Common myeloid progenitor, CD34-positive (primary cell): ENCODE measurements around the gene NUAK2.

ENCODE experiments used
- CTCF ChIA-PET: fragments of 350-600 bp; sonication (Branson Sonifier 250); formaldehyde crosslinking; loops from one replicate; lab custom pipeline; 2021; ENCODE audit warnings: antibody characterized with exemption; lab: Charles Lee
- POLR2A ChIA-PET: fragments of 350-600 bp; sonication (Branson Sonifier 250); formaldehyde crosslinking; loops from one replicate; lab custom pipeline; 2021; ENCODE audit warnings: antibody characterized with exemption; lab: Charles Lee
- DNase-seq, 3 donors: peaks; one replicate each; pipeline versions ENCODE4 v3.0.0 to v3.0.0-alpha.2; 2013
- H3K27ac ChIP-seq, 2 experiments: 1 replicate in 1 of 2; 2 replicates in 1 of 2; pipeline ENCODE4 v1.7.0; 2013; ENCODE audit warnings: inconsistent platforms in 2 of 2, low read length in 2 of 2, mild to moderate bottlenecking in 2 of 2, low read depth in 1 of 2, moderate library complexity in 1 of 2; ENCODE audit not compliant: severe bottlenecking in 2 of 2, insufficient read depth in 1 of 2, poor library complexity in 1 of 2
- H3K27me3 ChIP-seq, 5 experiments: replicated peaks in 2 of 5; 1 replicate in 3 of 5; 2 replicates in 2 of 5; pipeline versions ENCODE4 v1.6.1 to v1.7.0; 2013; ENCODE audit warnings: low read length in 4 of 5, mild to moderate bottlenecking in 2 of 5, moderate library complexity in 2 of 5, inconsistent platforms in 1 of 5; ENCODE audit not compliant: insufficient read depth in 5 of 5, control insufficient read depth in 4 of 5
- H3K36me3 ChIP-seq, 4 experiments: 1 replicate in 2 of 4; 2 replicates in 2 of 4; pipeline versions ENCODE4 v1.6.1 to v1.7.0; 2013; ENCODE audit warnings: low read length in 3 of 4, control low read depth in 1 of 4, mild to moderate bottlenecking in 1 of 4; ENCODE audit not compliant: control insufficient read depth in 4 of 4, insufficient read depth in 4 of 4
- H3K4me1 ChIP-seq, 4 experiments: 1 replicate in 3 of 4; 2 replicates in 1 of 4; pipeline versions ENCODE4 v1.6.1 to v1.7.1; 2013; ENCODE audit warnings: low read length in 3 of 4, mild to moderate bottlenecking in 3 of 4, control low read depth in 1 of 4, inconsistent platforms in 1 of 4, moderate library complexity in 1 of 4; ENCODE audit not compliant: control insufficient read depth in 4 of 4, insufficient read depth in 4 of 4; ENCODE audit errors: control extremely low read depth in 1 of 4
- H3K4me3 ChIP-seq, 7 experiments: 1 replicate in 4 of 7; 2 replicates in 3 of 7; pipeline versions ENCODE4 v1.5.1 to v1.7.0; 2013; ENCODE audit warnings: mild to moderate bottlenecking in 7 of 7, low read length in 6 of 7, moderate library complexity in 6 of 7, inconsistent platforms in 2 of 7, low read depth in 2 of 7, control low read depth in 1 of 7; ENCODE audit not compliant: insufficient read depth in 4 of 7, control insufficient read depth in 1 of 7; ENCODE audit errors: extremely low read depth in 1 of 7
- H3K9me3 ChIP-seq, 5 experiments: 1 replicate in 4 of 5; 2 replicates in 1 of 5; pipeline versions ENCODE4 v1.6.1 to v1.7.1; 2013; ENCODE audit warnings: low read length in 4 of 5, mild to moderate bottlenecking in 2 of 5, inconsistent platforms in 1 of 5, low read depth in 1 of 5, moderate library complexity in 1 of 5; ENCODE audit not compliant: control insufficient read depth in 4 of 5, insufficient read depth in 2 of 5; ENCODE audit errors: control extremely low read depth in 1 of 5
- WGBS: methylation state at CpG from one replicate; pipeline ENCODE4 v1.1.5; 2013; ENCODE audit not compliant: insufficient coverage; 5-methylcytosine and 5-hydroxymethylcytosine counted together

NUAK2 gene

DNA sequence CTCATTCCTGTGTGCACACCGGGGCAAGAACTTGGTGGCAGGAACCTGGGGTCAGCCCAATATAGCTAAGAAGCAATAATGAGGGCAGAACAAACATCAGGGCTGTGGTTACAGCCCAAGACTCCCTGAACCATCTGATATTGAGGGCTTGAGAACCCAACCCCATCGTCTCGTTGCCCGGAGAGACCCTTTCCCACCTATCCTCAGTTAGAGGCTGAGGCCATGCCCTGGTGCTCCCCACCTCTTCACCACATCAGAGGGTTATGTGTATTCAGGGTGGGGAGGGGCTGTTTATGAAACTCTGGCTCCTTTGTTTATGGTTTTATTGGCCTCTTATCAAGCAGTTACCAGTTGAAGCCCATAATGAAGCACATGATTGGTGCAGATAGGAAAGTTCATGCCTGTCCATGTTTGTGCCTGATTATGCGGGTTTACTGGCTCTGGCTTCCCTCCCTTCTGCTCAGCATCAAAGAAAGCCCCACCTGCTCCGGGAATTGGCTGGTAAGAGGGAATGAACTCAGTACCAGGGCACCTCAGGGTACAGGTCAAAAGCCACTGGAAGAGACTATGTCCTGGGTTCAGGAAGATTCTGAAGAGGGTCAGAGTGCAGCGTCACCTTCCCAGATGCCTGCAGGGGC lies 14.5 kb downstream of the NUAK2 start:
- POLR2A ChIA-PET, result no interaction called here
- CTCF ChIA-PET, result interaction anchor here (0.6 to 1.3 kb wide), 5 partner anchors 14 to 35 kb away, joined by 3 to 4 read pairs (median 4); no protein-coding TSS in a partner anchor
- Histone ChIP-seq H3K9me3 (no peaks in the 10 kb centered on the region), H3K27me3 (peaks cover 0 to 10% (median 0%) of the 10 kb centered on the region in 5 experiments), H3K27ac (no peak overlapping the region), H3K36me3 (peaks cover 0 to 56% (median 10%) of the 10 kb centered on the region in 4 experiments), H3K4me3 (no peak overlapping the region), H3K4me1 (no peaks in the 10 kb centered on the region)
- WGBS, result 94% methylated on average over 2 of the region's 7 CpGs
- no peak for DNase-seq

DNA sequence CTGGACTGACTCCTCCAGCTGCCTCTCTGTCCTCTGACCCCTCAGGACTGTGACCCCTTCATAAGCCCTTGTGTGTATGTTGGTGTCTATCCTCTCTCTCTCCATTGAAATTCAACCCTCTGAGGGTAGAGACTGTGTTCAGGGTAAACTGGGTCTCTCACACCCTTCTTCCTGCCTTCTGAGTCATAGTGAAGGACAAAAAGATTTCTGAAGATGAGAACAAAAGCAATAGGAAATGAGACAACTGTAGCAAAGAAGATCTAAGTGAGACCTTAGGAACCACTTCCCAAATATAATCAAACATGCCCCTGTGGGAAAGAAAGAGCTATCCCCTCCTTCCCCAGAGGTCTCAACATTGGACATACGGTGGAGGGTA lies 16.9 kb downstream of the NUAK2 start:
- H3K27me3 ChIP-seq, result peaks cover 0 to 10% (median 0%) of the 10 kb centered on the region in 5 experiments
- no CpG with 5 or more reads among the region's 1 CpG for WGBS
- no peak overlapping the region for H3K4me3 ChIP-seq
- no peaks in the 10 kb centered on the region for H3K4me1 ChIP-seq
- CTCF ChIA-PET, result interaction anchor here (1.4 to 3.3 kb wide), 4 partner anchors 14 to 32 kb away, joined by 5 to 12 read pairs (median 8); no protein-coding TSS in a partner anchor
- H3K27ac ChIP-seq, result no peak overlapping the region
- no peak for DNase-seq
- POLR2A ChIA-PET, result no interaction called here
- H3K36me3 ChIP-seq, result peaks cover 0 to 45% (median 6%) of the 10 kb centered on the region in 4 experiments
- no peaks in the 10 kb centered on the region for H3K9me3 ChIP-seq

GRCh38 chr1:205304046-205304694 lies 17.4 kb downstream of the NUAK2 start:
- peaks cover 0 to 10% (median 0%) of the 10 kb centered on the region in 5 experiments for H3K27me3 ChIP-seq
- H3K9me3 ChIP-seq, result no peaks in the 10 kb centered on the region
- ChIA-PET CTCF (interaction anchor here (0.7 to 3.3 kb wide), 7 partner anchors 10 to 32 kb away, joined by 3 to 14 read pairs (median 8); no protein-coding TSS in a partner anchor), POLR2A (interaction anchor here (0.6 kb wide), 1 partner anchor 9 kb away, joined by 3 read pairs; no protein-coding TSS in a partner anchor)
- no peak for DNase-seq
- H3K4me1 ChIP-seq, result no peaks in the 10 kb centered on the region
- H3K27ac ChIP-seq, result no peak overlapping the region
- H3K4me3 ChIP-seq, result no peak overlapping the region
- 98% methylated on average over 19 of the region's 19 CpGs for WGBS
- H3K36me3 ChIP-seq, result peaks cover 0 to 44% (median 6%) of the 10 kb centered on the region in 4 experiments

- POLR2A ChIA-PET, result interaction anchor here (0.6 kb wide), 1 partner anchor 10 kb away, joined by 3 read pairs; no protein-coding TSS in a partner anchor
- CTCF ChIA-PET, result interaction anchor here (0.7 to 3.3 kb wide), 8 partner anchors 9 to 31 kb away, joined by 3 to 14 read pairs (median 7); no protein-coding TSS in a partner anchor
- Histone ChIP-seq H3K27me3 (peaks cover 0 to 11% (median 0%) of the 10 kb centered on the region in 5 experiments), H3K36me3 (peaks cover 0 to 42% (median 6%) of the 10 kb centered on the region in 4 experiments), H3K9me3 (no peaks in the 10 kb centered on the region), H3K27ac (no peak overlapping the region), H3K4me1 (peaks cover 0 to 2% (median 0%) of the 10 kb centered on the region in 4 experiments), H3K4me3 (no peak overlapping the region)
- WGBS, result 97% methylated on average over 18 of the region's 20 CpGs
- no peak for DNase-seq
Observed at GRCh38 chr1:205303247-205303888, 18.2 kb downstream of the NUAK2 start.

GRCh38 chr1:205301842-205302588 lies 19.5 kb downstream of the NUAK2 start:
- Histone ChIP-seq H3K27ac (no peak overlapping the region), H3K27me3 (peaks cover 0 to 7% (median 0%) of the 10 kb centered on the region in 5 experiments), H3K36me3 (peaks cover 0 to 33% (median 3%) of the 10 kb centered on the region in 4 experiments), H3K4me3 (no peak overlapping the region), H3K4me1 (peaks cover 0 to 2% (median 0%) of the 10 kb centered on the region in 4 experiments), H3K9me3 (no peaks in the 10 kb centered on the region)
- CTCF ChIA-PET, result interaction anchor here (1.3 to 3.0 kb wide), 3 partner anchors 12 to 29 kb away, joined by 4 to 14 read pairs (median 11); no protein-coding TSS in a partner anchor
- WGBS, result 100% methylated on average over 5 of the region's 6 CpGs
- no peak for DNase-seq
- POLR2A ChIA-PET, result no interaction called here

DNA sequence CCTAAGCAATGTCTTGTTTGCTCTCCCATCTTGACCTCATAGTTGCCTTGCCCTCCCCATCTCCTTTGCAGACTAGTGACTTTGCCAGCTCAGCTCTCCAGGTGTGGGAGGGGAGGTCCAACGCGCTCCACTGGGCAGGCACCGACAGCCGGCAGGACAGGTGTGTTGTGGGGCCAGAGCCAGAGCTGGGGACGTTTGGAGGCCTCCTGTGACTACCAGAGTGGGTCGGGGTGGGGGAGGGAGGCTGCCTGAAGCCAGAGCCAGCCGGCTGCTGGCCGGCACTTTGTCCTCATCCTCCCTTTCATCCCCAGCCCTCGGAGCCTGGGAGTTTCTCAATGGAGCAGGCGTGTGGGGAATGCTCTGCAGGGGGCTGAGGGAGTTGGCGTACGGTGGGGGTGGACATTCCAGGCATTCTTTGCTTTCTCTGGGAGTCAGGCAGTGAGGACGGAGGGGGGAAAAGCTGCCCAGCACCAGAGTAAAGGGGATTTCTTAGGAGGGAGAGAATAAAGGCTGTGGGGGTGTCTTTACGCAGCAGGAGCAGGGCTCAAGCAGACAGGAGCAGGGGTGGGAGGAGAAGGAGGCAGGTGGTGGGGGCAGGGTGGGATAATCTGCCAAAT lies 20.2 kb downstream of the NUAK2 start:
- POLR2A ChIA-PET, result no interaction called here
- no peaks in the 10 kb centered on the region for H3K9me3 ChIP-seq
- H3K27me3 ChIP-seq, result peaks cover 0 to 3% (median 0%) of the 10 kb centered on the region in 5 experiments
- H3K36me3 ChIP-seq, result peaks cover 0 to 28% (median 3%) of the 10 kb centered on the region in 4 experiments
- DNase-seq, result no peak
- H3K27ac ChIP-seq, result no peak overlapping the region
- H3K4me1 ChIP-seq, result peaks cover 0 to 2% (median 0%) of the 10 kb centered on the region in 4 experiments
- no peak overlapping the region for H3K4me3 ChIP-seq
- WGBS, result 95% methylated on average over 7 of the region's 14 CpGs
- CTCF ChIA-PET, result interaction anchor here (0.6 to 3.0 kb wide), 4 partner anchors 11 to 59 kb away, joined by 3 to 14 read pairs (median 4); no protein-coding TSS in a partner anchor
